Fibroblast of lung (primary cell): ENCODE results near the gene ZBTB7C.

Source experiments
- EZH2 ChIP-seq: IDR thresholded peaks from 2 replicates; pipeline ENCODE4 v1.5.1; 2012; ENCODE audit warnings: low read length, control low read depth, mild to moderate bottlenecking; ENCODE audit errors: missing control alignments
- TF ChIP-seq, protein P1 (sequence below), 2 donors: IDR thresholded peaks in 1 of 2; conservative IDR thresholded peaks in 1 of 2; 1 replicate in 1 of 2; 2 replicates in 1 of 2; pipeline ENCODE4 v1.5.1; 2011 to 2012; ENCODE audit warnings: low read length in 2 of 2, control low read depth in 1 of 2, inconsistent platforms in 1 of 2, low read depth in 1 of 2, mild to moderate bottlenecking in 1 of 2

- TF ChIP-seq, protein P1, sequence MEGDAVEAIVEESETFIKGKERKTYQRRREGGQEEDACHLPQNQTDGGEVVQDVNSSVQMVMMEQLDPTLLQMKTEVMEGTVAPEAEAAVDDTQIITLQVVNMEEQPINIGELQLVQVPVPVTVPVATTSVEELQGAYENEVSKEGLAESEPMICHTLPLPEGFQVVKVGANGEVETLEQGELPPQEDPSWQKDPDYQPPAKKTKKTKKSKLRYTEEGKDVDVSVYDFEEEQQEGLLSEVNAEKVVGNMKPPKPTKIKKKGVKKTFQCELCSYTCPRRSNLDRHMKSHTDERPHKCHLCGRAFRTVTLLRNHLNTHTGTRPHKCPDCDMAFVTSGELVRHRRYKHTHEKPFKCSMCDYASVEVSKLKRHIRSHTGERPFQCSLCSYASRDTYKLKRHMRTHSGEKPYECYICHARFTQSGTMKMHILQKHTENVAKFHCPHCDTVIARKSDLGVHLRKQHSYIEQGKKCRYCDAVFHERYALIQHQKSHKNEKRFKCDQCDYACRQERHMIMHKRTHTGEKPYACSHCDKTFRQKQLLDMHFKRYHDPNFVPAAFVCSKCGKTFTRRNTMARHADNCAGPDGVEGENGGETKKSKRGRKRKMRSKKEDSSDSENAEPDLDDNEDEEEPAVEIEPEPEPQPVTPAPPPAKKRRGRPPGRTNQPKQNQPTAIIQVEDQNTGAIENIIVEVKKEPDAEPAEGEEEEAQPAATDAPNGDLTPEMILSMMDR (conservative IDR thresholded peaks at IDR 0.05 in 1 of 2, IDR thresholded peaks at IDR 0.05 in 1 of 2; ENCODE audit: low read depth in 1 of 2, low read length in 2 of 2), result no peak
- no peak for TF ChIP-seq EZH2
Measured at GRCh38 chr18:48316177-48316576, 93.0 kb downstream of the ZBTB7C start.
